Measurements from ENCODE around the gene LITAF. TPM values are rescaled to one million over a fixed set of nuclear protein-coding genes. Genes with fewer than 3 reads are reported as not detected.

Gene LITAF
- total RNA-seq, 5 donors from 2014 or later (not counting 1 experiment from before 2014, with no cell fraction given): 150 to 256 (median 161) TPM

DNA sequence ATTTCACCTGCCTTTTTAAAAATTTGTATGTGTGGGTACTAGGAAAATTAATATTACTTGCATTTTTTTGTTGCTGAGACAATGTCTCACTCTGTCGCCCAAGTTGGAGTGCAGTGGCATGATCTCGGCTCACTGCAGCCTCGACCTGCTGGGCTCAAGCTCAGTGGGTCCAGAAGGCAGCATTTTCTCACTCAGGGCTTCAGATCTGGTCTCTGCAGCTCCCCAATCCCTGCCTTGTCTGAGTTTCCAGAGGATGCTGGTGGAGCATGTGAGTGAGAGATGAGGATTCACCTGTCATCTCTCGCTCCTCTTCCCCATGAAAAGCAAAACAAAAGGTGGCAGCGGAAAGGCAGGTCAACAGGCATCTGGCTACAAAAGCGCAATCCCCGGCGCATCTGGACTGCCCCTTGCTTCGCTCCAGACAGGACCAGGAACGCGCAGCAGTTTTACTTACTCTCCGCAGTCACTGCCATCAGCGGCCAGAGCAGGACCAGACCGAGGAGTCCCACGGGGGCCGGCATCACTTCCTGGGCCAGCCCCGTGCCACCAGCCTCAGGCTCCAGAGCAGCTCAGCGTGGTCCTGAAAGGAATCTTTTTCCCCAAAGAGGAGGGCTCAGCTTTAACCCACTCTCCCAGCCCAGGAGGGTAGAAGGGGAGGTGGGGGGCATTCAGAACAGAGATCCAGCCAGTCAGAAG lies 59.9 kb downstream of the LITAF start:
- CTCF ChIA-PET: interaction anchor here in 1 of 2 donors (0.6 kb wide), 1 partner anchor 20 kb away, joined by 4 read pairs; no protein-coding TSS in a partner anchor
- H3K4me1 Mint-ChIP-seq: peaks cover 0 to 1% (median 0%) of the 10 kb centered on the region in 3 donors
- Histone ChIP-seq H3K36me3 (ENCODE audit: control insufficient read depth in 2 of 2, extremely low read depth in 1 of 2, insufficient read depth in 1 of 2, low read length in 1 of 2) (no peaks in the 10 kb centered on the region), H3K9me3 (no peaks in the 10 kb centered on the region), H3K4me1 (ENCODE audit: control insufficient read depth in 1 of 2, extremely low read depth in 1 of 2, insufficient read depth in 2 of 2, low read length in 2 of 2) (no peaks in the 10 kb centered on the region), H3K27ac (ENCODE audit: low read length) (no peak overlapping the region), H3K4me3 (ENCODE audit: control insufficient read depth in 1 of 2, extremely low read depth in 1 of 2, low read length in 1 of 2) (no peak overlapping the region), H3K27me3 (replicated peaks in 1 of 2; ENCODE audit: control insufficient read depth in 2 of 2, extremely low read depth in 1 of 2, insufficient read depth in 2 of 2, low read length in 1 of 2) (peaks cover 0 to 4% of the 10 kb centered on the region in 2 experiments)
- DNase-seq: no peak
- no peak overlapping the region for H3K4me3 Mint-ChIP-seq
- H3K9me3 Mint-ChIP-seq: no peaks in the 10 kb centered on the region
- 80% methylated on average over 13 of the region's 18 CpGs for WGBS (ENCODE audit: insufficient coverage)
- POLR2A ChIA-PET: no interaction called here
- H3K27ac Mint-ChIP-seq: no peak overlapping the region
- H3K36me3 Mint-ChIP-seq: peaks cover 6% of the 10 kb centered on the region
- ATAC-seq (replicated peaks in 1 of 4): no peak
- H3K27me3 Mint-ChIP-seq: peaks cover 0 to 7% of the 10 kb centered on the region in 2 donors

- Mint-ChIP-seq H3K27ac (no peak overlapping the region), H3K27me3 (peaks cover 0 to 7% of the 10 kb centered on the region in 2 donors), H3K36me3 (peaks cover 10% of the 10 kb centered on the region), H3K4me3 (no peak overlapping the region), H3K9me3 (peaks cover 0 to 12% (median 4%) of the 10 kb centered on the region in 3 donors), H3K4me1 (no peaks in the 10 kb centered on the region)
- Histone ChIP-seq H3K36me3 (ENCODE audit: control insufficient read depth in 2 of 2, extremely low read depth in 1 of 2, insufficient read depth in 1 of 2, low read length in 1 of 2) (no peaks in the 10 kb centered on the region), H3K27me3 (replicated peaks in 1 of 2; ENCODE audit: control insufficient read depth in 2 of 2, extremely low read depth in 1 of 2, insufficient read depth in 2 of 2, low read length in 1 of 2) (peaks cover 0 to 4% of the 10 kb centered on the region in 2 experiments), H3K27ac (ENCODE audit: low read length) (no peak overlapping the region), H3K4me1 (ENCODE audit: control insufficient read depth in 1 of 2, extremely low read depth in 1 of 2, insufficient read depth in 2 of 2, low read length in 2 of 2) (no peaks in the 10 kb centered on the region), H3K4me3 (ENCODE audit: control insufficient read depth in 1 of 2, extremely low read depth in 1 of 2, low read length in 1 of 2) (no peak overlapping the region), H3K9me3 (no peaks in the 10 kb centered on the region)
- WGBS (ENCODE audit: insufficient coverage): 83% methylated on average over 1 of the region's 6 CpGs
- POLR2A ChIA-PET: interaction anchor here in 1 of 2 donors (0.6 kb wide), 1 partner anchor 925 kb away, joined by 10 read pairs; no protein-coding TSS in a partner anchor
- CTCF ChIA-PET: no interaction called here
- DNase-seq (no peak), ATAC-seq (replicated peaks in 1 of 4) (no peak)
Measured at GRCh38 chr16:11524098-11524760, 62.5 kb downstream of the LITAF start.

DNA sequence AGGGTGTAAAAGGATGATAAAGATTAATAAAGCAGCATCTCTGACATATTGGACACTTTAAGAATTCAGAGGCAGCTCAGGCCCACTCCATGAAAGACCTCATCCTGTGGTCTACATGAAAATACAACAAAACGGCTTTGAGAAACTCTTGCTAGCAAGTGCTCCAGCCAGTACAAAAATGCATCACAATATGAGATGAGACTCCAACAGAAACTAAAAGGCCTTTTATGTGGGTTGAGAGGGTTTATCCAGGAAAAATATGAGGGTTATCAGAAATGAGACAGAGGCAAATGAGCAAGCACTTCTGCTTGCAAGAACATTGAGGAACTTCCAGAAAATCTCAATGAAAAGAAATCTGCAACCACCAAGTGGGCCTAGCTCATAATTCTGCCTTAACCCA lies 65.7 kb downstream of the LITAF start:
- H3K4me1 ChIP-seq (ENCODE audit: control insufficient read depth in 1 of 2, extremely low read depth in 1 of 2, insufficient read depth in 2 of 2, low read length in 2 of 2): no peaks in the 10 kb centered on the region
- H3K4me3 ChIP-seq (ENCODE audit: control insufficient read depth in 1 of 2, extremely low read depth in 1 of 2, low read length in 1 of 2): no peak overlapping the region
- CTCF ChIA-PET: interaction anchor here in 1 of 2 donors (1.8 kb wide), 1 partner anchor 11 kb away, joined by 6 read pairs; no protein-coding TSS in a partner anchor
- DNase-seq (no peak), ATAC-seq (replicated peaks in 1 of 4) (no peak)
- no CpG with 5 or more reads among the region's 1 CpG for WGBS (ENCODE audit: insufficient coverage)
- Mint-ChIP-seq H3K9me3 (peaks cover 0 to 12% (median 4%) of the 10 kb centered on the region in 3 donors), H3K27me3 (no peaks in the 10 kb centered on the region), H3K4me1 (no peaks in the 10 kb centered on the region), H3K27ac (no peak overlapping the region), H3K36me3 (peaks cover 10% of the 10 kb centered on the region), H3K4me3 (no peak overlapping the region)
- no peaks in the 10 kb centered on the region for H3K36me3 ChIP-seq (ENCODE audit: control insufficient read depth in 2 of 2, extremely low read depth in 1 of 2, insufficient read depth in 1 of 2, low read length in 1 of 2)
- H3K27me3 ChIP-seq (replicated peaks in 1 of 2; ENCODE audit: control insufficient read depth in 2 of 2, extremely low read depth in 1 of 2, insufficient read depth in 2 of 2, low read length in 1 of 2): no peaks in the 10 kb centered on the region
- no peaks in the 10 kb centered on the region for H3K9me3 ChIP-seq
- H3K27ac ChIP-seq (ENCODE audit: low read length): no peak overlapping the region
- POLR2A ChIA-PET: interaction anchor here in 1 of 2 donors (1.0 kb wide), 1 partner anchor 119 kb away, joined by 3 read pairs; no protein-coding TSS in a partner anchor

DNA sequence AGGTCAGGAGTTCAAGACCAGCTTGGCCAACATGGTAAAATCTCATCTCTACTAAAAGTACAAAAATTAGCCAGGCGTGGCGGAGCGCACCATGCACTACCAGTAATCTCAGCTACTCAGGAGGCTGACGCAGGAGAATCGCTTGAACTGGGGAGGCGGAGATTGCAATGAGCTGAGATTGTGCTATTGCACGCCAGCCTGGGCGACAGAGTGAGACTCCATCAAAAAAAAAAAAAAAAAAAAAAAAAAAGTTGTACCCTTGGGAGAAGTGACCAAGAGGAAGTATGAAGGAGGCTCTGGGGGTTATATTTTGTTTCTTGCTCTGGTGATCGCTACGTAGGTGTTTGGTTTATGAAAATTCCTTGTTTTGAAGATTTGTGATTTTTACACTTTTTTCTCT lies 66.3 kb downstream of the LITAF start:
- CTCF ChIA-PET: no interaction called here
- no peak overlapping the region for H3K4me3 Mint-ChIP-seq
- Histone ChIP-seq H3K27me3 (replicated peaks in 1 of 2; ENCODE audit: control insufficient read depth in 2 of 2, extremely low read depth in 1 of 2, insufficient read depth in 2 of 2, low read length in 1 of 2) (no peaks in the 10 kb centered on the region), H3K36me3 (ENCODE audit: control insufficient read depth in 2 of 2, extremely low read depth in 1 of 2, insufficient read depth in 1 of 2, low read length in 1 of 2) (no peaks in the 10 kb centered on the region), H3K9me3 (no peaks in the 10 kb centered on the region), H3K4me3 (ENCODE audit: control insufficient read depth in 1 of 2, extremely low read depth in 1 of 2, low read length in 1 of 2) (no peak overlapping the region), H3K4me1 (ENCODE audit: control insufficient read depth in 1 of 2, extremely low read depth in 1 of 2, insufficient read depth in 2 of 2, low read length in 2 of 2) (no peaks in the 10 kb centered on the region), H3K27ac (ENCODE audit: low read length) (no peak overlapping the region)
- no peak for DNase-seq
- H3K27me3 Mint-ChIP-seq: no peaks in the 10 kb centered on the region
- peaks cover 10% of the 10 kb centered on the region for H3K36me3 Mint-ChIP-seq
- no peak for ATAC-seq (replicated peaks in 1 of 4)
- no CpG with 5 or more reads among the region's 10 CpGs for WGBS (ENCODE audit: insufficient coverage)
- POLR2A ChIA-PET: no interaction called here
- no peaks in the 10 kb centered on the region for H3K4me1 Mint-ChIP-seq
- H3K9me3 Mint-ChIP-seq: peaks cover 0 to 12% (median 4%) of the 10 kb centered on the region in 3 donors
- H3K27ac Mint-ChIP-seq: no peak overlapping the region

DNA sequence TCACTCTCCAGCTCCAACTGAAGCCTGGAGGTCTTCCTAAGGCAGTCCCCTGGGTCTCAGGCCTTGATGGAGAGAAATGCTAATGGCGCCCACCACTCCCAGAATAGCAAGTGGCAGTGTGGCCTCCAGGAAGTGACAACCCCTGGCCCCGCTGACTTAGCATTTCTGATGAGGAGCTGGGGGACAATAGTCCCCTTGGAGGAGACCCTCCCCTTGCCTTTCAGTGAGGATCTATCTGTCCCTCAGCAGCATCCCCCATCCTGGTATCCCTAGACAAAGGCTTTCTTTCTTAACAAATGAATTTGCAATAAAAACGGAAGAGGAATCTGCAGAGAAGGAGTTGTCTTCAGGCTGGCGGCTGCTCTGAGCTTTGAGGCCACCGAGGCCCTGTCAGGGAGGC lies 68.8 kb downstream of the LITAF start:
- H3K36me3 Mint-ChIP-seq: peaks cover 10% of the 10 kb centered on the region
- no peak overlapping the region for H3K4me3 Mint-ChIP-seq
- DNase-seq (no peak), ATAC-seq (replicated peaks in 1 of 4) (no peak)
- Histone ChIP-seq H3K27ac (ENCODE audit: low read length) (no peak overlapping the region), H3K36me3 (ENCODE audit: control insufficient read depth in 2 of 2, extremely low read depth in 1 of 2, insufficient read depth in 1 of 2, low read length in 1 of 2) (no peaks in the 10 kb centered on the region), H3K27me3 (replicated peaks in 1 of 2; ENCODE audit: control insufficient read depth in 2 of 2, extremely low read depth in 1 of 2, insufficient read depth in 2 of 2, low read length in 1 of 2) (no peaks in the 10 kb centered on the region), H3K4me3 (ENCODE audit: control insufficient read depth in 1 of 2, extremely low read depth in 1 of 2, low read length in 1 of 2) (no peak overlapping the region), H3K4me1 (ENCODE audit: control insufficient read depth in 1 of 2, extremely low read depth in 1 of 2, insufficient read depth in 2 of 2, low read length in 2 of 2) (no peaks in the 10 kb centered on the region), H3K9me3 (no peaks in the 10 kb centered on the region)
- ChIA-PET CTCF (no interaction called here), POLR2A (no interaction called here)
- H3K9me3 Mint-ChIP-seq: peaks cover 0 to 12% (median 4%) of the 10 kb centered on the region in 3 donors
- no peak overlapping the region for H3K27ac Mint-ChIP-seq
- no peaks in the 10 kb centered on the region for H3K27me3 Mint-ChIP-seq
- WGBS (ENCODE audit: insufficient coverage): 94% methylated on average over 2 of the region's 5 CpGs
- no peaks in the 10 kb centered on the region for H3K4me1 Mint-ChIP-seq

DNA sequence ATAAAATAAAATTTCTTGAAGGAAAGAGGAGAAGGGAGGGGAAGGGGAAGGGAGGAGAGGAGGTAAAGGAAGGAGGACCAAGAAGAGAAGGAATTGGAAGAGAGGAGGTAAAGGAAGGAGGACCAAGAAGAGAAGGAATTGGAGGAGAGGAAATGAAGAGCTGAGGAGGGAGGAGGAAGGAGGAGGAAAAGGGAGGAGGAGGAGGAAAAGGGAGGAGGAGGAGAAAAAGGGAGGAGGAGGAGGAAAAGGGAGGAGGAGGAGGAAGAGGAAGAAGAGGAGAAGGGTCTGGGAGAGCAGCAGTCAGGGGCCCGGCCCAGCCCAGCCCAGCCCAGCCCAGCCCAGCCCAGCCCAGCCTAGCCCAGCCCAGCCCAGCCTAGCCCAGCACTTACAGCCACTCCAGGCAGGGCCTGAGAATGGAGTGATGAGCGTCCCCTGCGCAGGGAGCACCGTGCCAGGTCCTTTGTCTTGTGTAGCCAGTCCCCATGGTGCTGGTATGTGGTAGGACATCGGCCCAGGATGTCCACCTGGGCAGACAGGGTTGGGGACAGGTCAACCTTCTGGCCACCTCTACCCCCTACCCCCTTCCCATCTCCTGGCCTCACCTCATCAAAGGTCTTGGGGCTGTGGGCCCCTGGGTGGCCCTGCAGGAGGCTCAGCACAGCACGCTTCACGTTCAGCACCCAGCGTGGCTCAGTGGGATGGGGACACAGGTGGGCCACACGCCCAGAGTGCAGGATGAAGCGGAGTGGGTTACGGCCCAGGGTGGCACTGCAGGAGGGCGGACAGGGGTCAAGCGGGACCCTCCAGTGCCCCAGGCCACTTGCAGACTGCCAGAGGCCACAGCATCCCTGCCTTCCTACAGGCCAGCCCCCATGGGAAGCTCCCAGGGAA lies 70.9 kb downstream of the LITAF start:
- 85% methylated on average over 7 of the region's 13 CpGs for WGBS (ENCODE audit: insufficient coverage)

More for the DNA sequence above, 70.9 kb downstream of the LITAF start:
- DNase-seq (no peak), ATAC-seq (replicated peaks in 1 of 4) (no peak)
- Histone ChIP-seq H3K9me3 (no peaks in the 10 kb centered on the region), H3K27ac (ENCODE audit: low read length) (no peak overlapping the region), H3K4me1 (ENCODE audit: control insufficient read depth in 1 of 2, extremely low read depth in 1 of 2, insufficient read depth in 2 of 2, low read length in 2 of 2) (no peaks in the 10 kb centered on the region), H3K36me3 (ENCODE audit: control insufficient read depth in 2 of 2, extremely low read depth in 1 of 2, insufficient read depth in 1 of 2, low read length in 1 of 2) (no peaks in the 10 kb centered on the region), H3K4me3 (ENCODE audit: control insufficient read depth in 1 of 2, extremely low read depth in 1 of 2, low read length in 1 of 2) (no peak overlapping the region), H3K27me3 (replicated peaks in 1 of 2; ENCODE audit: control insufficient read depth in 2 of 2, extremely low read depth in 1 of 2, insufficient read depth in 2 of 2, low read length in 1 of 2) (no peaks in the 10 kb centered on the region)
- H3K4me1 Mint-ChIP-seq: no peaks in the 10 kb centered on the region
- no peaks in the 10 kb centered on the region for H3K27me3 Mint-ChIP-seq
- H3K36me3 Mint-ChIP-seq: no peaks in the 10 kb centered on the region
- ChIA-PET POLR2A (no interaction called here), CTCF (interaction anchor here in 1 of 2 donors (0.8 kb wide), 1 partner anchor 221 kb away, joined by 3 read pairs; no protein-coding TSS in a partner anchor)
- no peak overlapping the region for H3K27ac Mint-ChIP-seq
- H3K9me3 Mint-ChIP-seq: peaks cover 0 to 2% (median under 1%) of the 10 kb centered on the region in 3 donors
- H3K4me3 Mint-ChIP-seq: no peak overlapping the region
